ENCODE results near the gene ETFB. TPM values are rescaled to one million over a fixed set of nuclear protein-coding genes. Genes with fewer than 3 reads are reported as not detected.

The ETFB gene
- total and polyA plus RNA-seq, 4 donors, result 129 to 713 (median 467) TPM

DNA sequence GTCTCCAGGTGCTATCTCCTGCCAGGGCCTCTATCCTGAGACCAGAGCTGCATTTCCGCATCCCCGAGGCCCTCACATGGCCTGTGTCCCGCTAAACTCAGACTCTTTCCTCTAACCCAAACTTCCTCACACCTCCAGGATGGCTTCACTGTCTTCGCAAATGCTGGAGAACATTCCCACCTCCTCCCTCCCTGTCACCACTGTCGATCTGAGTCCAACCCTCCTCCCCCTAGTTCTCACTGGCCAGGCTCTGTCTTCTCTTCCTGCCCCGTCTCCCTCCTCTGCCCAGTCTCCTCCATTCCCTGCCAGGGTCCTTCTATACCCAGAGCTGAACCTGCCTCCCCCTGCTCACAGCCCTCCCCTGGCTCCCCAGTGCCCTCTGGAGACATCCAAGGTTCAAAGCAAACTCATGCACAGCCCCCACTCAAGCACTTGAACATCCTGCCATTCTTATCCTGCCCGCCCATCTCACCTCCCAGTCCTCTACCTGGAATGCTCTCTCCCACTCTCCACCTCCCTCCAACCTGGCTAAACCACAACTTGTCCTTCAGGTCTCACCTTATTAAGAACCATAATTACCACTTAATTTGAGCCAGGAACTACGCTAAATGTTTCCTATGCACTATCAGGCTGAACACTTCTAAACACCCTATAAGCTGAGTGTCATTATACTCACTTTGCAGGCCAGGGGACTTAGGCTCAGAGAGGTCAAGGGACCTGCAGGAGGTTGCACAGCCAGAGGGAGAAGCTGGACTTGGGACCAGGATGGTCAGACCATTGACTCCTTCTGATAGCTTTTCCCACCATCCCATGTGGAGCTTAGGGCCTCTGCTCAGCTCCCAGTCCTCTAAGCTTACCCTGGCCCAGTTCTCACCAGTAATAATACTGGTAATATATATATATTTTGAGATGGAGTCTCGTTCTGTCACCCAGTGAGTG is 23.3 kb downstream of the ETFB start:
- WGBS, result 66% methylated on average over 9 of the region's 9 CpGs
- H3K36me3 ChIP-seq (ENCODE audit: control insufficient read depth in 4 of 4, insufficient read depth in 3 of 4, low read depth in 1 of 4, low read length in 3 of 4), result peaks cover 0 to 26% (median 11%) of the 10 kb centered on the region in 4 donors
- H3K4me1 ChIP-seq (ENCODE audit: control insufficient read depth in 4 of 4, insufficient read depth in 4 of 4, low read length in 3 of 4), result peaks cover 9 to 23% (median 17%) of the 10 kb centered on the region in 4 donors
- DNase-seq (ENCODE audit: low spot score), result no peak
- H3K9ac ChIP-seq (ENCODE audit: low read depth in 1 of 2, low read length in 2 of 2), result no peak overlapping the region
- H3K9me3 ChIP-seq (ENCODE audit: control insufficient read depth in 4 of 4, low read length in 3 of 4), result no peaks in the 10 kb centered on the region
- H3K27ac ChIP-seq (ENCODE audit: low read depth in 1 of 2, low read length in 2 of 2), result peak overlapping the region in 1 of 2 donors; percentile 2
- TF ChIP-seq RXRA (IDR thresholded peaks at IDR 0.05) (no peak), JUND (IDR thresholded peaks at IDR 0.05) (no peak), FOXA1 (IDR thresholded peaks at IDR 0.05) (no peak), EGR1 (IDR thresholded peaks at IDR 0.05; ENCODE audit: low read depth in 2 of 2) (no peak)
- H3K27me3 ChIP-seq (ENCODE audit: control insufficient read depth in 4 of 4, insufficient read depth in 4 of 4, low read length in 3 of 4), result no peaks in the 10 kb centered on the region
- no peak overlapping the region for H3K4me3 ChIP-seq (ENCODE audit: low read depth in 1 of 3, low read length in 3 of 3)

DNA sequence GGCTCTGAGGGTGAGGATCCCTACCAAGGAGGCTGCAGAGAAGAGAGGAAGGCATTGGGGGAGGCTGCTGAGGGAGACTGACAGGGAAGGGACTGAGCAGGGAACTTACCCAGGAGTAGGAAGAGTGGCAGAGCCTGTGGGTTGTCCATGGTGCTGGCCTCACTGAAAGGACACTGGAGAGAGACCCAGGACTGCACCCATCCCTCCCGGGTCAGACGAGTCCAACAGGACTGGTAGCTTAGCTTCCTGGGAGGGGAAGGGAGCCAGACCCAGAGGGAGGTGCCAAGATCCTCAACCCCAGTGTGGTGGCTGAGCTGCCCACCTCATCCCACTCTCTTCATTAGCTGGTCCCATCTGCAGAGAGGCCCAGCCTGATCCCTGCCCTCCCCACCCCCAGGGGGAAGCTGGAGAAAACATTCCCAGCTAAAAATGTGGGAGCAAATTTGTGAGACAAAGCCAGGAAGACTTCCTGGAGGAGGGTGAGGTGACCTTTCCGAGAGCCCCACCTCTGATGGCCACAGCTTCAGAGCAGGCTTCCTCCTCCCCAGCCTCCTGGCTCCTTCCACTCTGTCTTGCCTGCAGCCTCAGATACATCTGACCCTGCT is 24.1 kb downstream of the ETFB start, which contains the start of gene VSIG10L:
Gene VSIG10L (minus strand): TSS at position 164 of the 605 bp plus-strand sequence. CDS start 15 bp downstream, at position 149.
- DNase-seq (ENCODE audit: low spot score), result no peak
- peaks cover 0 to 23% (median 10%) of the 10 kb centered on the region in 4 donors for H3K36me3 ChIP-seq (ENCODE audit: control insufficient read depth in 4 of 4, insufficient read depth in 3 of 4, low read depth in 1 of 4, low read length in 3 of 4)
- H3K27me3 ChIP-seq (ENCODE audit: control insufficient read depth in 4 of 4, insufficient read depth in 4 of 4, low read length in 3 of 4), result no peaks in the 10 kb centered on the region
- TF ChIP-seq NR2F2 (IDR thresholded peaks at IDR 0.05), result no peak
- TF ChIP-seq, protein P1, sequence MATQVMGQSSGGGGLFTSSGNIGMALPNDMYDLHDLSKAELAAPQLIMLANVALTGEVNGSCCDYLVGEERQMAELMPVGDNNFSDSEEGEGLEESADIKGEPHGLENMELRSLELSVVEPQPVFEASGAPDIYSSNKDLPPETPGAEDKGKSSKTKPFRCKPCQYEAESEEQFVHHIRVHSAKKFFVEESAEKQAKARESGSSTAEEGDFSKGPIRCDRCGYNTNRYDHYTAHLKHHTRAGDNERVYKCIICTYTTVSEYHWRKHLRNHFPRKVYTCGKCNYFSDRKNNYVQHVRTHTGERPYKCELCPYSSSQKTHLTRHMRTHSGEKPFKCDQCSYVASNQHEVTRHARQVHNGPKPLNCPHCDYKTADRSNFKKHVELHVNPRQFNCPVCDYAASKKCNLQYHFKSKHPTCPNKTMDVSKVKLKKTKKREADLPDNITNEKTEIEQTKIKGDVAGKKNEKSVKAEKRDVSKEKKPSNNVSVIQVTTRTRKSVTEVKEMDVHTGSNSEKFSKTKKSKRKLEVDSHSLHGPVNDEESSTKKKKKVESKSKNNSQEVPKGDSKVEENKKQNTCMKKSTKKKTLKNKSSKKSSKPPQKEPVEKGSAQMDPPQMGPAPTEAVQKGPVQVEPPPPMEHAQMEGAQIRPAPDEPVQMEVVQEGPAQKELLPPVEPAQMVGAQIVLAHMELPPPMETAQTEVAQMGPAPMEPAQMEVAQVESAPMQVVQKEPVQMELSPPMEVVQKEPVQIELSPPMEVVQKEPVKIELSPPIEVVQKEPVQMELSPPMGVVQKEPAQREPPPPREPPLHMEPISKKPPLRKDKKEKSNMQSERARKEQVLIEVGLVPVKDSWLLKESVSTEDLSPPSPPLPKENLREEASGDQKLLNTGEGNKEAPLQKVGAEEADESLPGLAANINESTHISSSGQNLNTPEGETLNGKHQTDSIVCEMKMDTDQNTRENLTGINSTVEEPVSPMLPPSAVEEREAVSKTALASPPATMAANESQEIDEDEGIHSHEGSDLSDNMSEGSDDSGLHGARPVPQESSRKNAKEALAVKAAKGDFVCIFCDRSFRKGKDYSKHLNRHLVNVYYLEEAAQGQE (IDR thresholded peaks at IDR 0.05), result peak; percentile 87
- H3K27ac ChIP-seq (ENCODE audit: low read depth in 1 of 2, low read length in 2 of 2), result peak within 1 kb of the TSS in 1 of 2 donors; percentile 2
- H3K4me1 ChIP-seq (ENCODE audit: control insufficient read depth in 4 of 4, insufficient read depth in 4 of 4, low read length in 3 of 4), result peaks cover 7 to 17% (median 15%) of the 10 kb centered on the region in 4 donors
- WGBS, result 53% methylated on average over 3 of the region's 3 CpGs
- H3K4me3 ChIP-seq (ENCODE audit: low read depth in 1 of 3, low read length in 3 of 3), result no peak within 1 kb of the TSS
- no peaks in the 10 kb centered on the region for H3K9me3 ChIP-seq (ENCODE audit: control insufficient read depth in 4 of 4, low read length in 3 of 4)
- H3K9ac ChIP-seq (ENCODE audit: low read depth in 1 of 2, low read length in 2 of 2), result no peak within 1 kb of the TSS

DNA sequence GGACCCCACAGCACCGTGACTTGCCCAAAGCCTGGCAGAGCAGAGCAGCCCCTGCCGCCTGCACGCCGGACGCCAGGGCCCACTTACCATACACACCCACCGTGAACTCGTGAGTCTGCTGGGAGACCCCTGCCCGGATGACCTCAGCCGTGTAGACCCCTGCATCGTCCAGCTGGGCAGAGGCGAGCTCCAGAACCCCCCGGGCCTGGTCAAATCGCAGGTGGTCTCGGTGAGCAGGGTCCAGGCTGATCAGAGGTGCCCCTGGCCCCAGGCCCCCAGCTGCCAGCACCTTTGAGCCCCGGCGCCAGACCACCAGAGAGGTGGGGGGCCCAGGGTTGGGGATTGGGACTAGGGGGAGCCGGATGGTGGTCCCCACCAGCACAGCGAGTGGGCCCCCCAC is 25.1 kb downstream of the ETFB start:
- peaks cover 7 to 17% (median 13%) of the 10 kb centered on the region in 4 donors for H3K4me1 ChIP-seq (ENCODE audit: control insufficient read depth in 4 of 4, insufficient read depth in 4 of 4, low read length in 3 of 4)
- peaks cover 0 to 13% (median 4%) of the 10 kb centered on the region in 4 donors for H3K36me3 ChIP-seq (ENCODE audit: control insufficient read depth in 4 of 4, insufficient read depth in 3 of 4, low read depth in 1 of 4, low read length in 3 of 4)
- TF ChIP-seq HNF4A (conservative IDR thresholded peaks at IDR 0.05) (no peak), YY1 (IDR thresholded peaks at IDR 0.05) (no peak)
- H3K27ac ChIP-seq (ENCODE audit: low read depth in 1 of 2, low read length in 2 of 2), result no peak overlapping the region
- H3K27me3 ChIP-seq (ENCODE audit: control insufficient read depth in 4 of 4, insufficient read depth in 4 of 4, low read length in 3 of 4), result no peaks in the 10 kb centered on the region
- 93% methylated on average over 18 of the region's 18 CpGs for WGBS
- DNase-seq (ENCODE audit: low spot score), result no peak
- no peak overlapping the region for H3K4me3 ChIP-seq (ENCODE audit: low read depth in 1 of 3, low read length in 3 of 3)
- no peaks in the 10 kb centered on the region for H3K9me3 ChIP-seq (ENCODE audit: control insufficient read depth in 4 of 4, low read length in 3 of 4)
- H3K9ac ChIP-seq (ENCODE audit: low read depth in 1 of 2, low read length in 2 of 2), result no peak overlapping the region

Measured in liver (tissue), 9 donors.